K562 (cell line): Measurements from ENCODE around the gene UTP15. TPM values are rescaled to one million over a fixed set of nuclear protein-coding genes. Genes with fewer than 3 reads are reported as not detected.

Source experiments
- ATAC-seq: fragments of 200-7000 bp; cut with Tn5 transposase; 3 replicates; pipeline ENCODE4 v1.9.1; 2020; ENCODE audit warnings: moderate library complexity
- BruUV-seq: library from RNA; stranded (reverse); fragments of 400-500 nt; replicated peaks from 2 replicates; lab custom pipeline; 2021; lab: Mats Ljungman, UMichigan
- CTCF ChIA-PET: fragments of 300-600 bp; formaldehyde crosslinking; extraction: SDS; loops from one replicate; lab custom pipeline; 2021; ENCODE audit warnings: low intra/inter-chr PET ratio; lab: Yijun Ruan, JAX
- POLR2A ChIA-PET: fragments of 300-600, 350-650 bp; sonication (Branson Sonifier 250); formaldehyde crosslinking; extraction: SDS; loops from one replicate; lab custom pipeline; 2021; ENCODE audit warnings: antibody characterized with exemption, inconsistent platforms; lab: Yijun Ruan, JAX
- DNase-seq, 4 experiments: peaks; one replicate each; pipeline versions ENCODE4 v3.0.0 to v3.0.0-alpha.2; 2011 to 2018; ENCODE audit warnings: low spot score in 3 of 4, mixed read lengths in 3 of 4; ENCODE audit errors: extremely low read depth in 1 of 4
- FAIRE-seq: peaks from 2 replicates; lab custom pipeline; 2011; peaks lifted over from hg19 to GRCh38; lab: Jason Lieb, UNC
- H2AFZ ChIP-seq: 2 replicates; pipeline ENCODE4 v1.6.0; 2011; ENCODE audit warnings: low read depth, low read length, control low read depth, inconsistent platforms
- H3K27ac ChIP-seq: fragments of 200-600 bp; 3 replicates; pipeline ENCODE4 v1.8.0; 2011; ENCODE audit warnings: low read depth, mild to moderate bottlenecking, control low read depth, inconsistent platforms, low read length, moderate library complexity, mixed read lengths; ENCODE audit errors: extremely low read depth
- H3K27me3 ChIP-seq, 2 experiments: fragments of 300-600 bp in 1 of 2; 2 replicates in 1 of 2; 3 replicates in 1 of 2; pipeline versions ENCODE4 v1.6.0 to v1.8.0; 2011; ENCODE audit warnings: inconsistent platforms in 2 of 2, low read length in 2 of 2, mild to moderate bottlenecking in 1 of 2, mixed read lengths in 1 of 2, moderate library complexity in 1 of 2; ENCODE audit not compliant: control insufficient read depth in 2 of 2, insufficient read depth in 2 of 2
- H3K36me3 ChIP-seq: fragments of 300-600 bp; 3 replicates; pipeline ENCODE4 v1.8.0; 2011; ENCODE audit warnings: mild to moderate bottlenecking, low read length, inconsistent platforms; ENCODE audit not compliant: control insufficient read depth, insufficient read depth
- H3K4me1 ChIP-seq, 2 experiments: fragments of 200-600 bp in 1 of 2; replicated peaks in 1 of 2; 2 replicates in 1 of 2; 3 replicates in 1 of 2; pipeline versions ENCODE4 v1.5.1 to v1.8.0; 2011; ENCODE audit warnings: inconsistent platforms in 2 of 2, low read length in 2 of 2, mild to moderate bottlenecking in 1 of 2, mixed read lengths in 1 of 2, moderate library complexity in 1 of 2; ENCODE audit not compliant: control insufficient read depth in 2 of 2, insufficient read depth in 2 of 2
- H3K4me2 ChIP-seq: 2 replicates; pipeline ENCODE4 v1.6.1; 2011; ENCODE audit warnings: low read length, control low read depth, inconsistent platforms, mixed read lengths; ENCODE audit not compliant: insufficient read depth
- H3K4me3 ChIP-seq: fragments of 200-600 bp; sonication (generic), shearing (Covaris generic); 2 replicates; pipeline ENCODE4 v1.5.1; 2016; ENCODE audit warnings: control low read depth, inconsistent platforms
- H3K79me2 ChIP-seq: fragments of 200-600 bp; 3 replicates; pipeline ENCODE4 v1.8.0; 2011; ENCODE audit warnings: low read length, inconsistent platforms; ENCODE audit not compliant: control insufficient read depth, insufficient read depth
- H3K9ac ChIP-seq, 2 experiments: 2 replicates each; pipeline versions ENCODE4 v1.6.0 to v1.6.1; 2011; ENCODE audit warnings: low read depth in 2 of 2, low read length in 2 of 2, control low read depth in 1 of 2, inconsistent platforms in 1 of 2, mild to moderate bottlenecking in 1 of 2, mixed read lengths in 1 of 2; ENCODE audit not compliant: insufficient read depth in 1 of 2
- H3K9me1 ChIP-seq: one replicate; pipeline ENCODE4 v1.6.0; 2011; ENCODE audit warnings: inconsistent platforms, mild to moderate bottlenecking, low read length, moderate library complexity; ENCODE audit not compliant: control insufficient read depth, insufficient read depth
- H3K9me3 ChIP-seq: replicated peaks from 2 replicates; pipeline ENCODE4 v1.5.1; 2011; ENCODE audit warnings: low read depth, low read length, inconsistent platforms; ENCODE audit not compliant: control insufficient read depth, insufficient read depth
- H4K20me1 ChIP-seq: replicated peaks from 2 replicates; pipeline ENCODE4 v1.6.1; 2011; ENCODE audit warnings: low read length, inconsistent platforms, mixed read lengths; ENCODE audit not compliant: control insufficient read depth, insufficient read depth
- BCOR ChIP-seq: fragments of 450-650 bp; IDR thresholded peaks from 2 replicates; pipeline ENCODE4 v1.6.1; 2016
- BRD9 ChIP-seq: fragments of 450-650 bp; IDR thresholded peaks from 2 replicates; pipeline ENCODE4 v1.6.1; 2018; ENCODE audit warnings: low read depth; ENCODE audit not compliant: partially characterized antibody
- HMGN3 ChIP-seq: IDR thresholded peaks from 2 replicates; pipeline ENCODE4 v1.6.1; 2011; ENCODE audit warnings: borderline replicate concordance, low read depth, mild to moderate bottlenecking, mixed read lengths, low read length; ENCODE audit not compliant: insufficient read length; ENCODE audit errors: extremely low read depth
- MBD1 ChIP-seq: fragments of 250-450 bp; sonication (Bioruptor Pico); IDR thresholded peaks from 2 replicates; pipeline ENCODE4 v1.8.0; 2022; ENCODE audit warnings: inconsistent platforms
- POU5F1 ChIP-seq: fragments of 150-350 bp; IDR thresholded peaks from 2 replicates; pipeline ENCODE4 v1.6.1; 2014; ENCODE audit warnings: borderline replicate concordance, low read length, low read depth, mild to moderate bottlenecking; ENCODE audit not compliant: partially characterized antibody
- RAD51 ChIP-seq: fragments of 450-650 bp; IDR thresholded peaks from 2 replicates; pipeline ENCODE4 v1.7.1; 2016; ENCODE audit warnings: low read depth, mild to moderate bottlenecking, borderline replicate concordance
- ZBTB8A ChIP-seq: fragments of 450-650 bp; IDR thresholded peaks from 2 replicates; pipeline ENCODE4 v1.6.1; 2018; ENCODE audit warnings: mild to moderate bottlenecking, moderate library complexity; ENCODE audit not compliant: partially characterized antibody
- ZC3H8 ChIP-seq: fragments of 450-650 bp; IDR thresholded peaks from 2 replicates; pipeline ENCODE4 v1.6.1; 2017
- ZNF146 ChIP-seq: IDR thresholded peaks from one replicate; pipeline ENCODE4 v1.6.1; 2018; ENCODE audit warnings: missing compliant biosample characterization; ENCODE audit not compliant: unreplicated experiment
- ZNF584 ChIP-seq: fragments of 200-800 bp; sonication (Bioruptor generic); IDR thresholded peaks from 2 replicates; pipeline ENCODE4 v1.6.1; 2016; ENCODE audit warnings: low read depth, mild to moderate bottlenecking, missing genetic modification characterization, missing compliant biosample characterization
- WGBS: fragments of 100-300 bp; shearing (Covaris generic); methylation state at CpG from one replicate; pipeline ENCODE4 v1.1.6; 2016; ENCODE audit warnings: low coverage, mixed read lengths; ENCODE audit not compliant: insufficient coverage; ENCODE audit errors: missing lambda C conversion rate; 5-methylcytosine and 5-hydroxymethylcytosine counted together
- in situ Hi-C: fragments of 300-500 bp; cut with MboI; formaldehyde crosslinking; loops from 4 replicates; pipeline ENCODE4 v1.15.0; 2018; ENCODE audit warnings: inconsistent platforms, mixed read lengths
- intact Hi-C: fragments of 100-400 bp; cut with micrococcal nuclease; formaldehyde crosslinking; loops from 2 replicates; pipeline ENCODE4 v1.14.2; 2022
- polyA plus RNA-seq, 8 experiments: library from polyadenylated mRNA; depleted of rRNA in 4 of 8; stranded (reverse) in 5 of 8; unstranded in 3 of 8; fragments of >200 nt; fragmentation: Nextera tagmentation in 2 of 8; fragmentation: Illumina TruSeq in 1 of 8; extraction: Ambion mirVana in 2 of 8; extraction: Trizol in 1 of 8; gene quantifications; 2 replicates each; pipeline versions ENCODE4 v1.2.1 to v1.2.3, GENCODE V29; 2011 to 2014; ENCODE audit warnings: inconsistent platforms in 1 of 8, missing spikeins in 1 of 8
- total RNA-seq, 7 experiments: library from RNA; depleted of rRNA in 6 of 7; stranded (reverse); fragments of >200 nt in 6 of 7; fragmentation: Illumina TruSeq in 2 of 7; extraction: Trizol in 2 of 7; gene quantifications; 2 replicates each; pipeline versions ENCODE4 v1.2.1 to v1.2.3, GENCODE V29; 2011 to 2021; ENCODE audit warnings: low replicate concordance in 1 of 7
- TF ChIP-seq, protein P1 (sequence below): sonication (generic); formaldehyde crosslinking; IDR thresholded peaks from 2 replicates; pipeline ENCODE4 v1.8.1; 2022; ENCODE audit warnings: missing genetic modification reagents
- TF ChIP-seq, protein P2 (sequence below): fragments of 250-450 bp; sonication (Bioruptor Pico); IDR thresholded peaks from 2 replicates; pipeline ENCODE4 v1.8.0; 2021; ENCODE audit warnings: moderate library complexity, mild to moderate bottlenecking, inconsistent platforms
- TF ChIP-seq, protein P3 (sequence below): conservative IDR thresholded peaks from 2 replicates; pipeline ENCODE4 v1.6.1; 2011; ENCODE audit warnings: low read depth, mild to moderate bottlenecking, low read length; ENCODE audit not compliant: control insufficient read depth

UTP15 gene
- total and polyA plus RNA-seq, 9 of the 15 experiments (the other 6 are each of a cell fraction or from before 2014, with no cell fraction given), result 28.1 to 49.3 (median 37.0) TPM

- Histone ChIP-seq H3K9me3 (no peaks in the 10 kb centered on the region), H3K4me3 (no peak overlapping the region), H3K36me3 (no peaks in the 10 kb centered on the region), H3K4me1 (no peaks in the 10 kb centered on the region), H3K27ac (no peak overlapping the region), H2AFZ (no peak overlapping the region), H4K20me1 (no peaks in the 10 kb centered on the region), H3K79me2 (no peaks in the 10 kb centered on the region), H3K9ac (no peak overlapping the region), H3K4me2 (no peak overlapping the region), H3K9me1 (no peaks in the 10 kb centered on the region), H3K27me3 (peaks cover 7 to 8% of the 10 kb centered on the region in 2 experiments; a peak in 2 of 5 replicates)
- FAIRE-seq, result no peak
- no peak for DNase-seq
- POLR2A ChIA-PET, result no interaction called here
- TF ChIP-seq HMGN3, result no peak
- TF ChIP-seq, protein P1, sequence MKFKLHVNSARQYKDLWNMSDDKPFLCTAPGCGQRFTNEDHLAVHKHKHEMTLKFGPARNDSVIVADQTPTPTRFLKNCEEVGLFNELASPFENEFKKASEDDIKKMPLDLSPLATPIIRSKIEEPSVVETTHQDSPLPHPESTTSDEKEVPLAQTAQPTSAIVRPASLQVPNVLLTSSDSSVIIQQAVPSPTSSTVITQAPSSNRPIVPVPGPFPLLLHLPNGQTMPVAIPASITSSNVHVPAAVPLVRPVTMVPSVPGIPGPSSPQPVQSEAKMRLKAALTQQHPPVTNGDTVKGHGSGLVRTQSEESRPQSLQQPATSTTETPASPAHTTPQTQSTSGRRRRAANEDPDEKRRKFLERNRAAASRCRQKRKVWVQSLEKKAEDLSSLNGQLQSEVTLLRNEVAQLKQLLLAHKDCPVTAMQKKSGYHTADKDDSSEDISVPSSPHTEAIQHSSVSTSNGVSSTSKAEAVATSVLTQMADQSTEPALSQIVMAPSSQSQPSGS (CRISPR knock-in tag), result no peak
- TF ChIP-seq ZNF584, result no peak
- TF ChIP-seq, protein P2, sequence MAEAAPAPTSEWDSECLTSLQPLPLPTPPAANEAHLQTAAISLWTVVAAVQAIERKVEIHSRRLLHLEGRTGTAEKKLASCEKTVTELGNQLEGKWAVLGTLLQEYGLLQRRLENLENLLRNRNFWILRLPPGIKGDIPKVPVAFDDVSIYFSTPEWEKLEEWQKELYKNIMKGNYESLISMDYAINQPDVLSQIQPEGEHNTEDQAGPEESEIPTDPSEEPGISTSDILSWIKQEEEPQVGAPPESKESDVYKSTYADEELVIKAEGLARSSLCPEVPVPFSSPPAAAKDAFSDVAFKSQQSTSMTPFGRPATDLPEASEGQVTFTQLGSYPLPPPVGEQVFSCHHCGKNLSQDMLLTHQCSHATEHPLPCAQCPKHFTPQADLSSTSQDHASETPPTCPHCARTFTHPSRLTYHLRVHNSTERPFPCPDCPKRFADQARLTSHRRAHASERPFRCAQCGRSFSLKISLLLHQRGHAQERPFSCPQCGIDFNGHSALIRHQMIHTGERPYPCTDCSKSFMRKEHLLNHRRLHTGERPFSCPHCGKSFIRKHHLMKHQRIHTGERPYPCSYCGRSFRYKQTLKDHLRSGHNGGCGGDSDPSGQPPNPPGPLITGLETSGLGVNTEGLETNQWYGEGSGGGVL (CRISPR knock-in tag), result no peak
- TF ChIP-seq ZNF146, result no peak
- no peak for TF ChIP-seq BCOR
- TF ChIP-seq ZC3H8, result no peak
- no peak for TF ChIP-seq RAD51
- no peak for TF ChIP-seq ZBTB8A
- TF ChIP-seq, protein P3, sequence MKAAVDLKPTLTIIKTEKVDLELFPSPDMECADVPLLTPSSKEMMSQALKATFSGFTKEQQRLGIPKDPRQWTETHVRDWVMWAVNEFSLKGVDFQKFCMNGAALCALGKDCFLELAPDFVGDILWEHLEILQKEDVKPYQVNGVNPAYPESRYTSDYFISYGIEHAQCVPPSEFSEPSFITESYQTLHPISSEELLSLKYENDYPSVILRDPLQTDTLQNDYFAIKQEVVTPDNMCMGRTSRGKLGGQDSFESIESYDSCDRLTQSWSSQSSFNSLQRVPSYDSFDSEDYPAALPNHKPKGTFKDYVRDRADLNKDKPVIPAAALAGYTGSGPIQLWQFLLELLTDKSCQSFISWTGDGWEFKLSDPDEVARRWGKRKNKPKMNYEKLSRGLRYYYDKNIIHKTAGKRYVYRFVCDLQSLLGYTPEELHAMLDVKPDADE, result no peak
- TF ChIP-seq POU5F1, result no peak
- no peak for TF ChIP-seq BRD9
- TF ChIP-seq MBD1 (CRISPR knock-in tag), result no peak
- BruUV-seq, result no TSS peak
- in situ Hi-C loops, result no loop called here
- no peak for ATAC-seq
- CTCF ChIA-PET, result no interaction called here
- intact Hi-C loops, result no loop called here
- 3% methylated on average over 2 of the region's 2 CpGs for WGBS
These were observed 49.5 kb downstream of the UTP15 start for GRCh38 chr5:73615085-73615484.
